GM10266 (cell line): ENCODE measurements around the gene GRIN2B.

Experiments
- DNase-seq: peaks from one replicate; pipeline ENCODE4 v3.0.0; 2012; ENCODE audit errors: extremely low spot score
- TF ChIP-seq, protein P1 (sequence below): IDR thresholded peaks from 2 replicates; pipeline ENCODE4 v1.5.1; 2012; ENCODE audit warnings: mild to moderate bottlenecking, low read depth; ENCODE audit not compliant: control insufficient read depth, insufficient read depth; ENCODE audit errors: missing control alignments

The GRIN2B gene

DNA sequence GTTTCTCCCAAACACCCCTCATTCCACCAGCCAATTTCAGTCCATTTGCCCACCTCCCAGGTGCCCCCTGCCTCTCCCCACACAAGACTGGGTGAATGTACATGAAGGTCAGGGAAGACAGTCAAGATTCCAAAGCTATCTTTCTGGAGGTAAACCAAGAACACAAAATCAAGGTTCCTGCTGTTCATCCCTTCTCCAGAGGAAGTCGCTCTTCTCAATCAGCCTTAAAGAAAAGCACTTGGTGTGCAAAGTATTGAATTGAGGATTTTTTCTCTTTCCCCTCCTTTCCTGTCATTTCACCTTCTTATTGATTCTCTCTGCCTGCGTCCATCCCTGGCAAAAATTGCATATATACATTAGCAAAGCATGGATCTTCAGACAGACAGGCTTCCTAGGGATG is 4.5 kb downstream of the GRIN2B start:
- no peak for DNase-seq
- TF ChIP-seq, protein P1, sequence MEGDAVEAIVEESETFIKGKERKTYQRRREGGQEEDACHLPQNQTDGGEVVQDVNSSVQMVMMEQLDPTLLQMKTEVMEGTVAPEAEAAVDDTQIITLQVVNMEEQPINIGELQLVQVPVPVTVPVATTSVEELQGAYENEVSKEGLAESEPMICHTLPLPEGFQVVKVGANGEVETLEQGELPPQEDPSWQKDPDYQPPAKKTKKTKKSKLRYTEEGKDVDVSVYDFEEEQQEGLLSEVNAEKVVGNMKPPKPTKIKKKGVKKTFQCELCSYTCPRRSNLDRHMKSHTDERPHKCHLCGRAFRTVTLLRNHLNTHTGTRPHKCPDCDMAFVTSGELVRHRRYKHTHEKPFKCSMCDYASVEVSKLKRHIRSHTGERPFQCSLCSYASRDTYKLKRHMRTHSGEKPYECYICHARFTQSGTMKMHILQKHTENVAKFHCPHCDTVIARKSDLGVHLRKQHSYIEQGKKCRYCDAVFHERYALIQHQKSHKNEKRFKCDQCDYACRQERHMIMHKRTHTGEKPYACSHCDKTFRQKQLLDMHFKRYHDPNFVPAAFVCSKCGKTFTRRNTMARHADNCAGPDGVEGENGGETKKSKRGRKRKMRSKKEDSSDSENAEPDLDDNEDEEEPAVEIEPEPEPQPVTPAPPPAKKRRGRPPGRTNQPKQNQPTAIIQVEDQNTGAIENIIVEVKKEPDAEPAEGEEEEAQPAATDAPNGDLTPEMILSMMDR, result no peak

DNA sequence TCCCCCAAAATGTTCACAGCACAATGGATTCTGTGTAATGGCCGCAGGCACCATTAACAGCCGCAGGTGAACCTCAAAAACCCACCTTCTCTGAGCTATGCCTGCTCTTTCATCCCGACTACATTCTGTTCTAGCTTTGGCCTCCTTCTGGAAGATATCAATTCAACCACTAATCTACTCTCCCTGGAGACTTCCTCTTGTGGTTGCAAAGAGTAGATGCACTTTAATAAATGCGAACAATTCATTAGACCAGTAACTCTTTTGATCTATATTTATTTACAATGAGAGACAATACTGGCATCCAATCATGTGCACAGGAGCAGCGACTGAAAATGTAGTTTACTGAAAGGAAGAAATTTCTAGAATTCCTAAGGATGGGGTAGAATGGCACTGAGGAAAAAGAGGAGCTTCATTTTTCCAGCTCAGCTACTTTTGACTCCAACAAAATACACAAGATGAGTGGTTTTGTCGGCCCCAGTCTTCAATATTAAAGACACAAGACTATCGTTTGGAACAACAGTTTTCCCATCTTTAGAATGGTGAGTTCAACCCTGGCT is 5.3 kb downstream of the GRIN2B start:
- TF ChIP-seq, protein P1, result no peak
- DNase-seq, result no peak

DNA sequence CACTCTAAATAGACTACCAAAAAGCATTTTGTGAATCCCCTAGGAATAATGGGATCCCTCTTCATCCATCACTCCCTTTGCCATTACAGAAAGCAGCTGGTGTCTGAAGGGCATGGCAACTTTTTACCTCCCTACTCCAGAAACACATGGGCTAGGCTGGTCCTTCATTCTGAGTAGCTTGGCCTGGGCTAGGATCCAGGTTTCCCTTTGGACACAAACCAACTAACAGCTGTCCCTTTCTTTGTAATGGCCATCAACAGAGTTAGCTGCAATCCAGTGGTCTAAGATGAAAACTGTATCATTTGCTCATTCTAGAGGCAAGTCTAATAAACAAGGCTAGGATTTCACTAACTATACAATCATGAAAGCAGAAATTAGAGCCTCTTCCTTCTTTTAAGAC is 7.4 kb downstream of the GRIN2B start:
- TF ChIP-seq, protein P1, result no peak
- DNase-seq, result no peak

DNA sequence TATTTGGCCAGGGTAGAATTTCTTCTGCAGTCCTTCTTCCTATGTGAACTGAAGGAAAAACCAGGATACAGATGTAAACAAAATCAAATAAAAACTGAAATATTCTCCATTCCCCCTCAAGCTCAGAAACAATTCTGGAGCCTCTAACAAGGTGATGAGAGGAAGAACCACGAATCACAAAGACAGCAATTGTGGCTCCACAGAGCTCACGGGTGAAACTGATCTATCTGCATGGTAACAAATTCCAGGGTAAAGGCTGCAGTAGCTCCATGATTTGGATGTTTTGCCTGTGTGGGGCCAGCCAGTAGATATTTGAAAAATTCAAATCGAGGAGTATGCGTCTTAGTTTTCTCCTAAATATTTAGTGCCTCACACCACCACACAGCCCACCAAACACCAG is 10.6 kb downstream of the GRIN2B start:
- TF ChIP-seq, protein P1, result no peak
- DNase-seq, result no peak

DNA sequence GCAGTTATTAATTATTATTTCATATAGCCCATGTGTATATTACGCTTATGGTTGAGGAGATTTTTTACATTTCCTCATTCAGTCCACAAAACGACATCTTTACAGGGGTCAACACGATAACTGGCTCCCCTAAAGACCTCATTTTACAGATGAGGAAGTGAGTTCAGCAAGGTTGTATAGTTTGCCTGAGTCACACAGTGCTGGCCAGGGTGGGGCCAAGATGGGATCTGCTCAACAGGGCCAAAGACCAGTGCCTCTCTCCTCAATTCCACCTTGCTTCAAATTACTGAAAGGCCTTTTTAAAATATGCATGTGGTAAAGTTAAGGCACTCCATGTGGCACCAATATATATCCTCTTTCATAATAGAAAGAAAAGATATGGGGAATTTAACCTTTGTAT is 13.1 kb downstream of the GRIN2B start:
- TF ChIP-seq, protein P1, result no peak
- no peak for DNase-seq

DNA sequence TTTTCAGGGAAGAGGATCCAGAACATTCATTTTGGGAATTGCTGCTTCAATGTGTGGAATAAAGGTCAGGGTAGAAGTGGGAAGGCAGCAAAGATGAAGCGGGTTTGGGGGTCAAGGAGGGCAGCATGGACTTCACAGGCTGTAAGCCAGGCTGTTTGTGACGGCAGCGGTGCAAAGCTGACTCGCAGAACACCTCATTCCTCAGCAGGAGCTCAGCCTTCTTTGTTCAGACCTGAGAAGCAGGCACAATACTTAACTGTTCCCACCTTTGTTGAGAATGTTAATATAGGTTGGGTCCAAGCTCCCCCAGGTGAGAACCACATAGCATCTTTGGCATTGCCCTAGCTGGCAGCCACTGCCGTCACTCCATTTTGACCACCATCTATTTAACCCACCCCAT is 16.7 kb downstream of the GRIN2B start:
- DNase-seq, result no peak
- TF ChIP-seq, protein P1, result no peak

DNA sequence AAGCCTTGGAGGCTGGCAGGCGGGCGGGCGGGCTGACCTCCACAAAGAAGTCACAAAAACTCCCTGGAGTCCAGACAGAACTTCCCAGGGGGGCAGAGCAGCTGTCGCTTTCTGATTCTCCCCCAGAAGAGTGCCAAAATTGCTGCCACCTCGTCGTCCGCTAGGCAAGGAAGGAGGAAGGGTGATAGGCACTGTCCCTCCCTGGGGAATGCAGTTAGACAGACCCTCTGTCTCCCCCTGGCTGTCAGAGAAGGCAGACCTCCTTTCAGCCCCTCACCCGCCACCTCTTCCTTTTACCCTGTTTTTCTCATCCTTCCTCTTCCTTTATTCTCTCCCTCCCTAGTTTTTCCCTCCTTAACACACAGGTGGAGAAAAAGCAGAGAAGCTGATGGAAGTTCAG is 18.7 kb downstream of the GRIN2B start:
- TF ChIP-seq, protein P1, result peak; percentile 28
- DNase-seq, result no peak
